Measurements from ENCODE around the gene CNFN.

CNFN gene

GRCh38 chr19:42378225-42379215 is 11.6 kb downstream of the CNFN start:
- H3K36me3 ChIP-seq (ENCODE audit: control insufficient read depth in 1 of 2, insufficient read depth in 2 of 2, low read length in 2 of 2) = peaks cover 0 to 7% of the 10 kb centered on the region in 2 donors
- no peak overlapping the region for H3K27ac ChIP-seq (ENCODE audit: low read depth, low read length)
- no peaks in the 10 kb centered on the region for H3K27me3 ChIP-seq (ENCODE audit: control insufficient read depth in 1 of 2, insufficient read depth in 2 of 2, low read length in 2 of 2)
- H3K9ac ChIP-seq (ENCODE audit: low read depth in 1 of 2, low read length in 2 of 2) = no peak overlapping the region
- no peaks in the 10 kb centered on the region for H3K9me3 ChIP-seq (ENCODE audit: control insufficient read depth in 1 of 2, low read length in 2 of 2)
- peaks cover 0 to 7% of the 10 kb centered on the region in 2 donors for H3K4me1 ChIP-seq (ENCODE audit: control insufficient read depth in 1 of 2, insufficient read depth in 2 of 2, low read length in 2 of 2)
- no peak overlapping the region for H3K4me3 ChIP-seq (ENCODE audit: low read depth in 1 of 2, low read length in 2 of 2)

GRCh38 chr19:42376177-42376555 is 13.9 kb downstream of the CNFN start:
- peaks cover 0 to 7% of the 10 kb centered on the region in 2 donors for H3K36me3 ChIP-seq (ENCODE audit: control insufficient read depth in 1 of 2, insufficient read depth in 2 of 2, low read length in 2 of 2)
- no peaks in the 10 kb centered on the region for H3K27me3 ChIP-seq (ENCODE audit: control insufficient read depth in 1 of 2, insufficient read depth in 2 of 2, low read length in 2 of 2)

GRCh38 chr19:42375415-42376176 is 14.5 kb downstream of the CNFN start:
- Histone ChIP-seq H3K9me3 (ENCODE audit: control insufficient read depth in 1 of 2, low read length in 2 of 2) (no peaks in the 10 kb centered on the region), H3K27ac (ENCODE audit: low read depth, low read length) (no peak overlapping the region), H3K9ac (ENCODE audit: low read depth in 1 of 2, low read length in 2 of 2) (no peak overlapping the region), H3K27me3 (ENCODE audit: control insufficient read depth in 1 of 2, insufficient read depth in 2 of 2, low read length in 2 of 2) (no peaks in the 10 kb centered on the region), H3K4me1 (ENCODE audit: control insufficient read depth in 1 of 2, insufficient read depth in 2 of 2, low read length in 2 of 2) (peaks cover 3 to 7% of the 10 kb centered on the region in 2 donors), H3K4me3 (ENCODE audit: low read depth in 1 of 2, low read length in 2 of 2) (no peak overlapping the region), H3K36me3 (ENCODE audit: control insufficient read depth in 1 of 2, insufficient read depth in 2 of 2, low read length in 2 of 2) (peaks cover 0 to 7% of the 10 kb centered on the region in 2 donors)

More at GRCh38 chr19:42376177-42376555, 13.9 kb downstream of the CNFN start:
- H3K27ac ChIP-seq (ENCODE audit: low read depth, low read length) = no peak overlapping the region
- H3K4me1 ChIP-seq (ENCODE audit: control insufficient read depth in 1 of 2, insufficient read depth in 2 of 2, low read length in 2 of 2) = peaks cover 2 to 7% of the 10 kb centered on the region in 2 donors
- no peaks in the 10 kb centered on the region for H3K9me3 ChIP-seq (ENCODE audit: control insufficient read depth in 1 of 2, low read length in 2 of 2)
- no peak overlapping the region for H3K9ac ChIP-seq (ENCODE audit: low read depth in 1 of 2, low read length in 2 of 2)
- no peak overlapping the region for H3K4me3 ChIP-seq (ENCODE audit: low read depth in 1 of 2, low read length in 2 of 2)

GRCh38 chr19:42374826-42375376 is 15.2 kb downstream of the CNFN start:
- Histone ChIP-seq H3K4me1 (ENCODE audit: control insufficient read depth in 1 of 2, insufficient read depth in 2 of 2, low read length in 2 of 2) (peaks cover 3 to 7% of the 10 kb centered on the region in 2 donors), H3K36me3 (ENCODE audit: control insufficient read depth in 1 of 2, insufficient read depth in 2 of 2, low read length in 2 of 2) (peaks cover 0 to 7% of the 10 kb centered on the region in 2 donors), H3K4me3 (ENCODE audit: low read depth in 1 of 2, low read length in 2 of 2) (no peak overlapping the region), H3K27ac (ENCODE audit: low read depth, low read length) (no peak overlapping the region), H3K27me3 (ENCODE audit: control insufficient read depth in 1 of 2, insufficient read depth in 2 of 2, low read length in 2 of 2) (no peaks in the 10 kb centered on the region), H3K9ac (ENCODE audit: low read depth in 1 of 2, low read length in 2 of 2) (no peak overlapping the region), H3K9me3 (ENCODE audit: control insufficient read depth in 1 of 2, low read length in 2 of 2) (no peaks in the 10 kb centered on the region)

- Histone ChIP-seq H3K36me3 (ENCODE audit: control insufficient read depth in 1 of 2, insufficient read depth in 2 of 2, low read length in 2 of 2) (peaks cover 0 to 9% of the 10 kb centered on the region in 2 donors), H3K9ac (ENCODE audit: low read depth in 1 of 2, low read length in 2 of 2) (no peak overlapping the region), H3K9me3 (ENCODE audit: control insufficient read depth in 1 of 2, low read length in 2 of 2) (no peaks in the 10 kb centered on the region), H3K4me1 (ENCODE audit: control insufficient read depth in 1 of 2, insufficient read depth in 2 of 2, low read length in 2 of 2) (peaks cover 0 to 3% of the 10 kb centered on the region in 2 donors), H3K4me3 (ENCODE audit: low read depth in 1 of 2, low read length in 2 of 2) (no peak overlapping the region), H3K27ac (ENCODE audit: low read depth, low read length) (no peak overlapping the region), H3K27me3 (ENCODE audit: control insufficient read depth in 1 of 2, insufficient read depth in 2 of 2, low read length in 2 of 2) (no peaks in the 10 kb centered on the region)
These were observed 19.4 kb downstream of the CNFN start for GRCh38 chr19:42370626-42371175.

- Histone ChIP-seq H3K9me3 (ENCODE audit: control insufficient read depth in 1 of 2, low read length in 2 of 2) (no peaks in the 10 kb centered on the region), H3K27ac (ENCODE audit: low read depth, low read length) (no peak overlapping the region), H3K9ac (ENCODE audit: low read depth in 1 of 2, low read length in 2 of 2) (no peak overlapping the region), H3K36me3 (ENCODE audit: control insufficient read depth in 1 of 2, insufficient read depth in 2 of 2, low read length in 2 of 2) (peaks cover 0 to 5% of the 10 kb centered on the region in 2 donors), H3K4me3 (ENCODE audit: low read depth in 1 of 2, low read length in 2 of 2) (no peak overlapping the region), H3K27me3 (ENCODE audit: control insufficient read depth in 1 of 2, insufficient read depth in 2 of 2, low read length in 2 of 2) (no peaks in the 10 kb centered on the region), H3K4me1 (ENCODE audit: control insufficient read depth in 1 of 2, insufficient read depth in 2 of 2, low read length in 2 of 2) (peaks cover 0 to 3% of the 10 kb centered on the region in 2 donors)
These were observed 20.0 kb downstream of the CNFN start for GRCh38 chr19:42370068-42370520.

GRCh38 chr19:42369433-42370067 is 20.5 kb downstream of the CNFN start:
- H3K4me3 ChIP-seq (ENCODE audit: low read depth in 1 of 2, low read length in 2 of 2) = no peak overlapping the region
- H3K27ac ChIP-seq (ENCODE audit: low read depth, low read length) = no peak overlapping the region
- H3K27me3 ChIP-seq (ENCODE audit: control insufficient read depth in 1 of 2, insufficient read depth in 2 of 2, low read length in 2 of 2) = no peaks in the 10 kb centered on the region
- H3K4me1 ChIP-seq (ENCODE audit: control insufficient read depth in 1 of 2, insufficient read depth in 2 of 2, low read length in 2 of 2) = peaks cover 0 to 3% of the 10 kb centered on the region in 2 donors
- peaks cover 0 to 2% of the 10 kb centered on the region in 2 donors for H3K36me3 ChIP-seq (ENCODE audit: control insufficient read depth in 1 of 2, insufficient read depth in 2 of 2, low read length in 2 of 2)
- no peaks in the 10 kb centered on the region for H3K9me3 ChIP-seq (ENCODE audit: control insufficient read depth in 1 of 2, low read length in 2 of 2)
- no peak overlapping the region for H3K9ac ChIP-seq (ENCODE audit: low read depth in 1 of 2, low read length in 2 of 2)

GRCh38 chr19:42368765-42369164 is 21.3 kb downstream of the CNFN start:
- peaks cover 1 to 9% of the 10 kb centered on the region in 2 donors for H3K36me3 ChIP-seq (ENCODE audit: control insufficient read depth in 1 of 2, insufficient read depth in 2 of 2, low read length in 2 of 2)
- no peak overlapping the region for H3K4me3 ChIP-seq (ENCODE audit: low read depth in 1 of 2, low read length in 2 of 2)
- H3K9me3 ChIP-seq (ENCODE audit: control insufficient read depth in 1 of 2, low read length in 2 of 2) = peaks cover 0 to 2% of the 10 kb centered on the region in 2 donors
- no peaks in the 10 kb centered on the region for H3K27me3 ChIP-seq (ENCODE audit: control insufficient read depth in 1 of 2, insufficient read depth in 2 of 2, low read length in 2 of 2)
- H3K27ac ChIP-seq (ENCODE audit: low read depth, low read length) = no peak overlapping the region
- no peak overlapping the region for H3K9ac ChIP-seq (ENCODE audit: low read depth in 1 of 2, low read length in 2 of 2)
- H3K4me1 ChIP-seq (ENCODE audit: control insufficient read depth in 1 of 2, insufficient read depth in 2 of 2, low read length in 2 of 2) = peaks cover 0 to 3% of the 10 kb centered on the region in 2 donors

- Histone ChIP-seq H3K9me3 (ENCODE audit: control insufficient read depth in 1 of 2, low read length in 2 of 2) (peaks cover 2 to 4% of the 10 kb centered on the region in 2 donors), H3K4me3 (ENCODE audit: low read depth in 1 of 2, low read length in 2 of 2) (no peak overlapping the region), H3K9ac (ENCODE audit: low read depth in 1 of 2, low read length in 2 of 2) (no peak overlapping the region), H3K4me1 (ENCODE audit: control insufficient read depth in 1 of 2, insufficient read depth in 2 of 2, low read length in 2 of 2) (peaks cover 0 to 3% of the 10 kb centered on the region in 2 donors), H3K27ac (ENCODE audit: low read depth, low read length) (no peak overlapping the region), H3K36me3 (ENCODE audit: control insufficient read depth in 1 of 2, insufficient read depth in 2 of 2, low read length in 2 of 2) (peaks cover 5 to 13% of the 10 kb centered on the region in 2 donors), H3K27me3 (ENCODE audit: control insufficient read depth in 1 of 2, insufficient read depth in 2 of 2, low read length in 2 of 2) (no peaks in the 10 kb centered on the region)
These were observed 21.7 kb downstream of the CNFN start for GRCh38 chr19:42368360-42368759.

All from duodenal mucosa (tissue), 2 donors.